Cardiac muscle cell (in vitro differentiated cells and primary cell): ENCODE data around the gene TMEM45A. TPM values are rescaled to one million over a fixed set of nuclear protein-coding genes. Genes with fewer than 3 reads are reported as not detected.

ENCODE experiments used
- DNase-seq, 2 donors: peaks; one replicate each; pipeline versions ENCODE4 v3.0.0 to v3.0.0-alpha.2; 2010 to 2017; ENCODE audit warnings: low read depth in 1 of 2, low spot score in 1 of 2
- H3K27ac ChIP-seq: fragments of 200-600 bp; sonication (generic); 2 replicates; pipeline ENCODE4 v1.5.1; 2016
- H3K27me3 ChIP-seq: fragments of 200-600 bp; sonication (generic); 2 replicates; pipeline ENCODE4 v1.6.0; 2016; ENCODE audit warnings: control low read depth
- H3K36me3 ChIP-seq: fragments of 200-600 bp; sonication (generic); 2 replicates; pipeline ENCODE4 v1.5.1; 2016; ENCODE audit warnings: control low read depth
- H3K4me1 ChIP-seq: fragments of 200-600 bp; sonication (generic); 2 replicates; pipeline ENCODE4 v1.8.1; 2017; ENCODE audit warnings: low read depth, mild to moderate bottlenecking, mixed run types
- H3K4me3 ChIP-seq: fragments of 200-600 bp; sonication (generic); 2 replicates; pipeline ENCODE4 v1.5.1; 2016; ENCODE audit warnings: mild to moderate bottlenecking
- H3K9me3 ChIP-seq: fragments of 200-600 bp; sonication (generic); 2 replicates; pipeline ENCODE4 v1.5.1; 2017; ENCODE audit warnings: low read depth, mild to moderate bottlenecking, control low read depth
- polyA plus RNA-seq: library from polyadenylated mRNA; unstranded; fragments of >200 nt; fragmentation: Nextera tagmentation; extraction: Ambion mirVana; gene quantifications from 2 replicates; pipeline ENCODE4 v1.2.1, GENCODE V29; 2016
- total RNA-seq: library from RNA; depleted of rRNA; stranded (reverse); fragments of >200 nt; gene quantifications from 2 replicates; pipeline ENCODE4 v1.2.3, GENCODE V29; 2016
- TF ChIP-seq, protein P1 (sequence below): IDR thresholded peaks from 2 replicates; pipeline ENCODE4 v1.5.1; 2012; ENCODE audit warnings: low read depth, mild to moderate bottlenecking, low read length

Gene TMEM45A
- total and polyA plus RNA-seq, 2 experiments from 2014 or later = 37.6 to 96.3 TPM

DNA sequence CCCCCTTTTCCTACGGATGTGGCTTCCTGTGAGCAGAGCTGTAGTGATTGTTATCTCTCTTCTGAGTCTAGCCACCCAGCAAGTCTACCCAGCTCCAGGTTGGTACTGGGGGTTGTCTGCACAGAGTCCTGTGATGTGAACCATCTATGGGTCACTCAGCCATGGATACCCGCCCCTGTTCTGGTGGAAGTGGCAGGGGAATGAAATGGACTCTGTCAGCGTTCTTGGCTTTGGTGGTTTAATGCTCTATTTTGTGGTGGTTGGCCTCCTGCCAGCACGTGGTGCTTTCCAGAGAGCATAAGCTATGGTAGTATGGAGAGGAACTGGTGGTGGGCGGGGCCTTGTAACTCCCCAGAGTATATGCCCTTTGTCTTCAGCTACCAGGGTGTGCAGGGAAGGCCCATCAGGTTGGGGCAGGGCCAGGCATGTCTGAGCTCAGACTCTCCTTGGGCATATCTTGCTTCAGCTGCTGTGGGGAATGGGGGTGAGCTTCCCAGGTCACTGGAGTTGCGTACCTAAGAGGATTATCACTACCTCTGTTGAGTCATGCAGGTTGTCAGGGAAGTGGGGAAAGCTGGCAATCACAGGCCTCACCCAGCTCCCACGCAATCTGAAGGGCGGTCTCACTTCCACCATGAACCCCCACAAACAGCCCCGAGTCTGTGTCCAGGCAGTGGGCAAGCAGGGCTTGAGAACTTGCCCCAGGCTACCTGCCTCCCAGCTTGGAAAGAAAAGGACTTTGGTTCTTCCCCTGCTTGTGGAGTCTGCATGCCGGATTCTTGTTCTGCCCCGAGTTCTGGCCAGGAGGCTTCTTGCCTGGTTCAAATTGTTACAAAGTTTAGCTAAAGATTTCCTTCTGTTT, 108.0 kb downstream of the TMEM45A start:
- no peak overlapping the region for H3K4me3 ChIP-seq
- no peak for DNase-seq
- H3K4me1 ChIP-seq = peaks cover 20% of the 10 kb centered on the region
- TF ChIP-seq, protein P1, sequence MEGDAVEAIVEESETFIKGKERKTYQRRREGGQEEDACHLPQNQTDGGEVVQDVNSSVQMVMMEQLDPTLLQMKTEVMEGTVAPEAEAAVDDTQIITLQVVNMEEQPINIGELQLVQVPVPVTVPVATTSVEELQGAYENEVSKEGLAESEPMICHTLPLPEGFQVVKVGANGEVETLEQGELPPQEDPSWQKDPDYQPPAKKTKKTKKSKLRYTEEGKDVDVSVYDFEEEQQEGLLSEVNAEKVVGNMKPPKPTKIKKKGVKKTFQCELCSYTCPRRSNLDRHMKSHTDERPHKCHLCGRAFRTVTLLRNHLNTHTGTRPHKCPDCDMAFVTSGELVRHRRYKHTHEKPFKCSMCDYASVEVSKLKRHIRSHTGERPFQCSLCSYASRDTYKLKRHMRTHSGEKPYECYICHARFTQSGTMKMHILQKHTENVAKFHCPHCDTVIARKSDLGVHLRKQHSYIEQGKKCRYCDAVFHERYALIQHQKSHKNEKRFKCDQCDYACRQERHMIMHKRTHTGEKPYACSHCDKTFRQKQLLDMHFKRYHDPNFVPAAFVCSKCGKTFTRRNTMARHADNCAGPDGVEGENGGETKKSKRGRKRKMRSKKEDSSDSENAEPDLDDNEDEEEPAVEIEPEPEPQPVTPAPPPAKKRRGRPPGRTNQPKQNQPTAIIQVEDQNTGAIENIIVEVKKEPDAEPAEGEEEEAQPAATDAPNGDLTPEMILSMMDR = no peak
- H3K36me3 ChIP-seq = no peaks in the 10 kb centered on the region
- no peak overlapping the region for H3K27ac ChIP-seq
- no peaks in the 10 kb centered on the region for H3K9me3 ChIP-seq
- H3K27me3 ChIP-seq = no peaks in the 10 kb centered on the region

DNA sequence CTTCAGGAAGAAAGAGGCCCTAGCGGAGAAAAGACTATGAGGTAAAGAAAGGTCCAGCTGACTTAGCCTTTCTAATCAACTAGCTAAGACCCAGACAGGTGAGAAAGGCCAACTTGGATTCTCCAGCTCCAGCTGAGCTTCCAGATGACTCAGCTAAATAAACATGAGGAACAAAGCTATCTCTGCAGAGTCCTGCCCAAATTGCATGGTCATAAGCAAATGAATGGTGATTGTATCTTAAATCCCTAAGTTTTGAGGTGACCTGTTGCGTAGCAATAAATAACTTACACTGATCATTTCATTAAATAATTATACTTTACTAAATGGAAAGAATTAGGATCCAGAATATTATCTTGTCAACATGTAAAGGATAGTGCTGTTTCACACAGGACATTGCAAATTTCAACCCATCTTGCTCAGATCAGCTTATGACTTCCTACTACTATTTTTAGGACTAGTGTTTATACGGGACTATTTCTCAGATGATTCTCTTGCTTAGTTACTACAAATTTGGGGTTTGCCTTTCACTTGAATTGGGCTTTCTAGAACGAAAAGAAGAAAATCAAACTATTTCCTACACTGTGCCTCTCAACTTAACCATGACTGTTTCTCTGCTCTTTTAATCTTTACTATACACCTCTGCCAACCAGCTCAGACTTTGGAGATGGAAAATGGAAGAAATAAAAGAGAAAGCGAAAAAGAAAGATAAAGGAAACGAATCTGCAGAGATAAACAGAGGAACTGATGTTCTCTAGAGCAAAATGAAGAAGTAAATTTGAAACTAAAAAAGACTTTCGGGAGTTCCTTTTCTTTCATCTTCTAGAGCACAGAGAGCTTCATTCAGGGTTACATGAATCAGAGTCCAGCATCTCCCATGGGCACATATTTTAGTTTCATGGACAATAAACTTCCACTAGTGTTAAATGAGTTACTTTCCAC, 110.4 kb downstream of the TMEM45A start:
- TF ChIP-seq, protein P1 = no peak
- H3K27me3 ChIP-seq = no peaks in the 10 kb centered on the region
- H3K27ac ChIP-seq = peak overlapping the region; percentile 52
- no peaks in the 10 kb centered on the region for H3K36me3 ChIP-seq
- no peaks in the 10 kb centered on the region for H3K9me3 ChIP-seq
- peaks cover 20% of the 10 kb centered on the region for H3K4me1 ChIP-seq
- DNase-seq = peak in 1 of 2 donors; percentile 8
- H3K4me3 ChIP-seq = no peak overlapping the region

DNA sequence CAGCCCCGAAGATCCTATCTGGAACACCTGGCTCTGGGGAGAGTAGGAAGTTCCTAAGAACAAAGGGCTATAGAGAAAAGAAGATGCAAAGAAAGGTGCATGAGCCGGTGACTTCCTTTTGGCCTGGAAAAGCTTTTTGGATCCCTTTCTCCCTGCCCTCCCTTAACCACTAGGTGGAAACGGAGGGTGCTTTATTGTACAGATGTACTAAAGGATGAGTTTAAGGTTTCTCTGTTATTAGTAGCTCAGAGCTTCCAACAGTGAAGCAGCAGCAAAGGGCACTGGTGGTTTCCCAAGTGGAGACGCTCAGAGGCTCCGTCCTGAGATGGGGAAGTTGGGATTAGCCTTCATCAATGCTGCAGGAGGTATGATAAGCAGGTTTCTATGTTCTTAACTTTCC, 111.0 kb downstream of the TMEM45A start:
- H3K9me3 ChIP-seq = no peaks in the 10 kb centered on the region
- no peaks in the 10 kb centered on the region for H3K36me3 ChIP-seq
- no peaks in the 10 kb centered on the region for H3K27me3 ChIP-seq
- H3K4me1 ChIP-seq = peaks cover 20% of the 10 kb centered on the region
- TF ChIP-seq, protein P1 = peak; percentile 61
- DNase-seq = peak; percentile 48 to 58
- peak overlapping the region; percentile 6 for H3K4me3 ChIP-seq
- H3K27ac ChIP-seq = peak overlapping the region; percentile 52

DNA sequence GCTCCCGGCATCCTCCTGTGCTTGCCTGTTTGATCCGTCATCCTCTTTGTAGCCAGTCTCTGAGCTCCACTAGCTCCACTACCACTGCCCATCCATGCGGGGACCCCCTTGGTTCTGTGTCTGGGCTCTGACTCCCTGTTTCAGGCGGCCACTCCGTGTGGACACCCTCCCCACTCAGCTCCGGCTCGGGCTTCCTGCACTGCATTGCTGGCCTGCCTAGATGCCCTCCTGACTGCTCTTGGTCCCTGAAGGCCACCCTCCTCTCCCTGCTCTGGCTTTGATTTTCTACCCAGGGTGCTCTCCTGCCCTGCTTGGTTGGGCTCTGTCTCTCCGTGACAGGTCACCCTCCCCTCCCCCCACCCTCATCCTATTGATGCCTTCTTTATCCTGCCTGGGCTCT, 112.9 kb downstream of the TMEM45A start:
- no peak for DNase-seq
- TF ChIP-seq, protein P1 = no peak
- H3K4me1 ChIP-seq = peaks cover 20% of the 10 kb centered on the region
- no peak overlapping the region for H3K27ac ChIP-seq
- H3K27me3 ChIP-seq = no peaks in the 10 kb centered on the region
- H3K36me3 ChIP-seq = no peaks in the 10 kb centered on the region
- no peaks in the 10 kb centered on the region for H3K9me3 ChIP-seq
- no peak overlapping the region for H3K4me3 ChIP-seq

DNA sequence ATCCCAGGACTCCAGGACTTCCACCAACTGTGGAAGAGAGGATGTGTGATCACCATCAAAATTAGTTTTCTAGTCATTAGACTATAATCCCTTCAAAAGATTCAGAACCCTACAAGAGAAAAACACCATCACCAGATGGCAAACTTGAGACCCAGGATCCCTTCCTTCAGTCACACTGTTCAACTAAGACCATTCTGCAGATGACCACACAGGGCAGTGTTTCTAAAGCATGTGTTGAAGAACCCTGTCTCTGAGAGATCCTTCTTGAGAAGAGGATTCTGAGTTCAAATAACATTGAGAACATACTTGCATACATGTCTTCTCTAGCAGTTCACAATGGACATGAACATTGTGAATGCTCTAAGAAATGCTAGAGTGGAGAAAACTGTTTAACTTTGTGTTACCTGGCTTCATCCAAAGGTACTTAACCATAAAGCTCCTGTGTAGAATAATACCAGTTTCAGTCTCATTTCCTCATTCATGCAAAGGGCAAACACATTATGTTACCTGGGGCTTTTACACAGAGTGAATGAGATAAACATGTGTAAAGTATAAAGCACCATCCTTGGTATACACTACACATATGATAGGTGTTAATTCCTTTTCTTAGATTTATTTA, 114.6 kb downstream of the TMEM45A start:
- TF ChIP-seq, protein P1 = no peak
- Histone ChIP-seq H3K4me1 (peaks cover 20% of the 10 kb centered on the region), H3K36me3 (no peaks in the 10 kb centered on the region), H3K27me3 (no peaks in the 10 kb centered on the region), H3K9me3 (no peaks in the 10 kb centered on the region), H3K27ac (no peak overlapping the region), H3K4me3 (no peak overlapping the region)
- no peak for DNase-seq
